ENCODE data around the gene DAPK3.
A peak's percentile ranks its signal among the peaks of the same experiment; 100 is the strongest.

The DAPK3 gene

DNA sequence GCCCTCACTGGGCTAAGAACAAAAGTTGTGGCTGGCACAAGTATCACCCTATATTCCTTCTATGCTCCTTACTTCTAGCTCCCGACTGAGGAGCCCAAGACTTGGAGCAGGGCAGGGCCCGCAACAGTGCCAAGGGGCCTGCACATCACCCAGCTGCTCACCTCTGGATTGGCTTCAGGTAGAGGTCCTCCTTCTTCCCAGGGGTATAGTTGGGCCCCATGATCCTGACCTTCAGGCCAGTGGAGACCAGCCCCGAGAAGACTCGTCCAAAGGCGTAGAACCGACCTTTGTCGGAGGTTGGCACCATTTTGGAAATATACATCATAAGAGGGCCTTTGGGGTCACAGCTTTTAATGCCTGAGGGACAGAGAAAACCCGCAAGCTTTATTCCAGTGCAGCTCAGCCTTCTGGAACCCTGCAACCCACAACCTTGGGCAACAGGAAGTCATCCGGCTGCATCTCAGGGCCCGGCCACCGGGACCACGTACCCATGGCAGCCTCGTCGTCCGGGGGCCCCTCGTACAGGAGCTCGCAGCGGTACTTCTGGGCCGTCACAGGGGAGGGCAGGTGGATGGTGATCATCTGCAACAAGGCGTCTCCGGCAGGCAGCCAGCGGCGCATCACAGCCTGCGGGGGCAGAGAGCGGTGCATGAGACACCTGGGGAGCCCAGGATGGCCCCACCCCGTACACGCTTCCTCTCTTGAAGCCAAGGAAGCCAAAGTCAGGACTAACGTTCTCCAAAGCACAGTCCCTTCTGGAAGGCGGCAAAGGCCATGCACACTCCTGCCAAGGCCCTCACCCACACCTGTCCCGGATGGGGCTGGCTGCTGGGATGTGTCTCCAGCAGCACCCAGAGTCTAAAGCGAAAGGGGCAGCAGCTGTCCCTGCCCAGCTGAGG, 9.7 kb upstream of the DAPK3 start:
- no peak for DNase-seq (ENCODE audit: extremely low read depth, low read depth)
- peak overlapping the region; percentile 100 for H3K4me3 ChIP-seq (replicated peaks; ENCODE audit: low read depth, low read length)
- TF ChIP-seq, protein P1, sequence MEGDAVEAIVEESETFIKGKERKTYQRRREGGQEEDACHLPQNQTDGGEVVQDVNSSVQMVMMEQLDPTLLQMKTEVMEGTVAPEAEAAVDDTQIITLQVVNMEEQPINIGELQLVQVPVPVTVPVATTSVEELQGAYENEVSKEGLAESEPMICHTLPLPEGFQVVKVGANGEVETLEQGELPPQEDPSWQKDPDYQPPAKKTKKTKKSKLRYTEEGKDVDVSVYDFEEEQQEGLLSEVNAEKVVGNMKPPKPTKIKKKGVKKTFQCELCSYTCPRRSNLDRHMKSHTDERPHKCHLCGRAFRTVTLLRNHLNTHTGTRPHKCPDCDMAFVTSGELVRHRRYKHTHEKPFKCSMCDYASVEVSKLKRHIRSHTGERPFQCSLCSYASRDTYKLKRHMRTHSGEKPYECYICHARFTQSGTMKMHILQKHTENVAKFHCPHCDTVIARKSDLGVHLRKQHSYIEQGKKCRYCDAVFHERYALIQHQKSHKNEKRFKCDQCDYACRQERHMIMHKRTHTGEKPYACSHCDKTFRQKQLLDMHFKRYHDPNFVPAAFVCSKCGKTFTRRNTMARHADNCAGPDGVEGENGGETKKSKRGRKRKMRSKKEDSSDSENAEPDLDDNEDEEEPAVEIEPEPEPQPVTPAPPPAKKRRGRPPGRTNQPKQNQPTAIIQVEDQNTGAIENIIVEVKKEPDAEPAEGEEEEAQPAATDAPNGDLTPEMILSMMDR (IDR thresholded peaks at IDR 0.05; ENCODE audit: low read depth, low read length, missing control alignments): no peak

DNA sequence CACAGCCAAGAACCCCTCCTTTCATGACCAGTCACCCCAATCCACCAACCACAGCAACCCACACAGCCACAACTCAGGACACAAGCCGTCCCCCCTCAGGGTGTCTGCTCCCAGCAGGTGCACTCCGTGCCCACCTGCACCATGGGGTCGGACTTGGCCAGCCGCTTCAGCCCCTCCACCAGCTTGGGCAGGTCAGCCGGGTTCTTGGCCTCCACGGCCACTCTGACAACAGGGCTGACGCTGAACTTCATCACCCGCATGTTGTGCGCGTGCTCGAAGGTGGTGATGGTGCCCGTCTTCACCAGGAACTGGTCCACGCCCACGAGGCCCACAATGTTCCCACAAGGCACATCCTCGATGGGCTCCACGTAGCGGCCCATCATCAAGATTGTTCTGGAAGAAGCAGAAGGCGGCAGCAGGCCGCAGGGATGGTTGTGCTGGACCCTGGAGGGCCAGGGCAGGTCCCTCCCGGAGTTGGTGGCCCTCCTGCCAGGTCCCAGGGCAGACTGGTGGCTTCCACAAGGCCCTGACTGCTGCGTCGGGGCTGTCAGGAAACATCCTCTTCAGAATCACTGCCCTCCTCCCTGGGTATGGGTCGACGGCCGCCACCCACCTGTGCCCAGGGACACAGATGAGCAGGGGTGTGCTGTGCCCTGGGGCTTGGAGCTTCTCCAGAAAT, 8.9 kb upstream of the DAPK3 start:
- DNase-seq (ENCODE audit: extremely low read depth, low read depth): no peak
- H3K4me3 ChIP-seq (replicated peaks; ENCODE audit: low read depth, low read length): no peak overlapping the region
- TF ChIP-seq, protein P1 (IDR thresholded peaks at IDR 0.05; ENCODE audit: low read depth, low read length, missing control alignments): no peak

DNA sequence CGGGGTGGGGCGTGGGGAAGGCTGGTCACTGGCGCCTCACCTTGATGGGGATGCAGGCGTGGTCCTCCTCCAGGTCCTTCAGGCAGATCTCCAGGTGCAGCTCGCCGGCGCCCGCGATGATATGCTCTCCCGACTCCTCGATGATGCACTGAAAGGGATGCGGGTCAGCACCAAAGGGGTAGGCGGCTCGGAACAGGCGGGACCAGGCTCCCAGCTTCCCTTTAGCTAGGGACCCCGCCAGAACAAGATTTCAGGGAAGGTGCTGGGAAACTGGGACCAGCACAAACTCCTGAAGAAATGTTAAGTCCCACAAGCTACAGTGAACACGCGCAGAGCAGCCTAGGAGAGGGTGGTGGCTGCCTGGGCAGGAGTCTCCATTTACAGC, 8.4 kb upstream of the DAPK3 start:
- no peak overlapping the region for H3K4me3 ChIP-seq (replicated peaks; ENCODE audit: low read depth, low read length)
- TF ChIP-seq, protein P1 (IDR thresholded peaks at IDR 0.05; ENCODE audit: low read depth, low read length, missing control alignments): no peak
- DNase-seq (ENCODE audit: extremely low read depth, low read depth): no peak

DNA sequence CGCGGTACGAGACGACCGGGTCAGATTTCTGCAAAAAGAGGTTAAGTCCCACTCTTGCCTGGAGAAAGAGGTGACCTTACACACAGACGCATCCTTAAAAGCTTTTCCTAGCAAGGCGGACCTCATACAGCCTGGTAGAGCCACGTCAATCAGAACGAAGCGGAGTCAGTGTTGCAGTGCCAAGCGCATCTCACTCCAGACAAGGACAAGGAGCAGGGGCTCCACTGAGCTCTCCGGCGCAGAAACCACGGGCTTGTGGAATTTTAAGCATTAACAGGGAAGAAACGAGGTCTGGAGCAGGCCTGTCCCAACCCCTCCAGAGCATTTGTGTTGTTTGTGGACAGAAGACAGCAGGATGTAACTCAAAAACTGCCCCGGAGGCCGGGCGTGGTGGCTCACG, 7.2 kb upstream of the DAPK3 start:
- TF ChIP-seq, protein P1 (IDR thresholded peaks at IDR 0.05; ENCODE audit: low read depth, low read length, missing control alignments): no peak
- no peak overlapping the region for H3K4me3 ChIP-seq (replicated peaks; ENCODE audit: low read depth, low read length)
- DNase-seq (ENCODE audit: extremely low read depth, low read depth): no peak

DNA sequence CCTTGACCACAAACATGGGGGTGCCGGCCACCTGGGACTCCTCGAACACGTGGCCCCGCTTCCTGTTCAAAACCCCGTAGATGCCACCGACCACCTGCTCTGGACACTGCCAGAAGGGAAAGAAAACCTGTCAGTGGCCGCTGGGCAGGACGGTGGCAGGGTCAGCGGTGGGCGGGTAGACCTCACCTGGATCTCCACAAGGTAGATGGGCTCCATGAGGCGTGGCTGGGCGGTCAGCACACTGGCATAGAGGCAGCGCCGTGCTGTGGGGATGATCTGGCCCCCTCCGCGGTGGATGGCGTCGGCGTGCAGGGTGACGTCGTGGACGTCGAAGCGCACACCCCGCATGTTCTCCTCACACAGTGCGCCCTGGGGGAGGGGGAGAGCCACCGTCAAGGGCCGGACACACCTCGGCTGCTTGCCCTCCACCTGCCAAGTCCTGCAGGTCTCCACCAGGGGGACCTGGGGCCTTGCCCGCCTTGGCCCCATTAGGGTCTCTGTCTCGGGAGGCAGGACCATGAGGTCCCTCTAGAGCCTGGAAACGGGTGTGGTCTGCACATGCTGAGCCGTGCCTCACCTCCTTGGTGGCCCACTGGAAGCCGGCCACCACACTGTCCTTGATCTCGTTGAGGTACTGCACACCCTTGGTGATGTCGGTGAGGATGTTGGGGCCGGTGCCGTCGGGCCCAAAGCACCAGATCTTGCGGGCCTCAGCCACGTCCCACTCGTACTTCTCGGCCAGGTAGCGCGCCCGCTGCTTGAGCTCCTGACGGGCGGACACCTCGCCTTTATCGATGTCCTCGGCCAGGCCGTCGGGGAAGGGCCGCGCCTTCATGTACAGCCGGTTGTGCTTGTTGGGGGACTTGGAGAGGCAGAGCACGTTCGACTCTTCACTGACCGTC, 6.6 kb upstream of the DAPK3 start:
- no peak overlapping the region for H3K4me3 ChIP-seq (replicated peaks; ENCODE audit: low read depth, low read length)
- DNase-seq (ENCODE audit: extremely low read depth, low read depth): no peak
- TF ChIP-seq, protein P1 (IDR thresholded peaks at IDR 0.05; ENCODE audit: low read depth, low read length, missing control alignments): peak; percentile 23

DNA sequence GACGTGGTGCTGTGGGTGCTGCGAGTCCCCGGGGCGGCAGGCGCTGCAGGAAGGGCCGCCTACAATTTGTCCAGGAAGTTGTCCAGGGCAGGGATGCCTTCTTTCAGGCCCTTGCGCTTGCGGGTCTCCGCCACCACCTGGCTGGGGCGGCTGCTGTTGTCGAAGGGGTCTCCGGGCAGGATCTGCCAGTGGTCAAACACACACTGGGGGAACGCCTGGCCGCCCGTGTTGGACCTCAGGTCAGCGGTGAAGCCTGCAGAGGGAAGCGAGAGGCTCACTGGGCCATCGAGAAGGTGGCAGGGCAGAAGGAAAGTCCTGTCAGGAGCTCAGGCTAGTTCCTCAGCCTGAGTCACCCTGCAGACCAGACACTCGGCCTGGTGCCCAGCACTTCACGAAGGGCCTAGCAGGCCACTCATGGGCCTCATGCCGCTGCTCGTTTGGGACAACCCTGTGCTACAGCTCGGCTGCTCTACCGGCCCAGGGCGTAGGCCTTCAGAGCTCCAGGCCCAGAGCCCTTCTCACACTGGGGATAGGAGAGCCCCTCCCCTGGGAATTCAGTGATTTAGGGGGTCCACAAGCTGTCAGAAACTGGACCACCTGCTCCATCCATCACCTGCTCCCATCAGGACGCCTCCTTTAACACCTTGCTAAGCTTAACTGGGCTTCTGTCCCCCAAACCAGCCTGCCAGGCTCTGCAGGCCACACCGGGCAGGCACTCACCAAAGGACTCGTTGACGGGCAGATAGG, 5.8 kb upstream of the DAPK3 start:
- no peak for DNase-seq (ENCODE audit: extremely low read depth, low read depth)
- no peak overlapping the region for H3K4me3 ChIP-seq (replicated peaks; ENCODE audit: low read depth, low read length)

More for the DNA sequence above, 5.8 kb upstream of the DAPK3 start:
- TF ChIP-seq, protein P1 (IDR thresholded peaks at IDR 0.05; ENCODE audit: low read depth, low read length, missing control alignments): no peak

Data from HFF-Myc (cell line).